NT2/D1 (cell line): ENCODE measurements around the gene CAMK2D.

Source experiments
- DNase-seq: peaks from one replicate; pipeline ENCODE4 v3.0.0-alpha.2; 2011; ENCODE audit warnings: low read depth, low spot score
- H3K27me3 ChIP-seq: 2 replicates; pipeline ENCODE4 v1.6.0; 2011; ENCODE audit warnings: mild to moderate bottlenecking; ENCODE audit not compliant: insufficient read length, insufficient read depth
- H3K36me3 ChIP-seq: 2 replicates; pipeline ENCODE4 v1.6.1; 2011; ENCODE audit warnings: mild to moderate bottlenecking, low read length, mixed read lengths; ENCODE audit not compliant: insufficient read depth, insufficient read length
- H3K4me1 ChIP-seq: 2 replicates; pipeline ENCODE4 v1.5.1; 2011; ENCODE audit not compliant: insufficient read depth, insufficient read length
- H3K4me3 ChIP-seq: 2 replicates; pipeline ENCODE4 v1.5.1; 2011; ENCODE audit warnings: low read depth; ENCODE audit not compliant: insufficient read length
- H3K9ac ChIP-seq: 2 replicates; pipeline ENCODE4 v1.6.0; 2011; ENCODE audit warnings: low read depth; ENCODE audit not compliant: insufficient read length
- H3K9me3 ChIP-seq: 2 replicates; pipeline ENCODE4 v1.5.1; 2011; ENCODE audit warnings: mild to moderate bottlenecking, low read length; ENCODE audit not compliant: insufficient read depth
- SUZ12 ChIP-seq: IDR thresholded peaks from 2 replicates; pipeline ENCODE4 v1.6.1; 2011; ENCODE audit not compliant: insufficient read length, insufficient read depth; ENCODE audit errors: extremely low read depth
- YY1 ChIP-seq: IDR thresholded peaks from 2 replicates; pipeline ENCODE4 v1.6.1; 2011; ENCODE audit not compliant: insufficient read length, insufficient read depth
- ZNF274 ChIP-seq: IDR thresholded peaks from 2 replicates; pipeline ENCODE4 v1.6.1; 2011; ENCODE audit warnings: mild to moderate bottlenecking, low read depth, low read length

The CAMK2D gene

DNA sequence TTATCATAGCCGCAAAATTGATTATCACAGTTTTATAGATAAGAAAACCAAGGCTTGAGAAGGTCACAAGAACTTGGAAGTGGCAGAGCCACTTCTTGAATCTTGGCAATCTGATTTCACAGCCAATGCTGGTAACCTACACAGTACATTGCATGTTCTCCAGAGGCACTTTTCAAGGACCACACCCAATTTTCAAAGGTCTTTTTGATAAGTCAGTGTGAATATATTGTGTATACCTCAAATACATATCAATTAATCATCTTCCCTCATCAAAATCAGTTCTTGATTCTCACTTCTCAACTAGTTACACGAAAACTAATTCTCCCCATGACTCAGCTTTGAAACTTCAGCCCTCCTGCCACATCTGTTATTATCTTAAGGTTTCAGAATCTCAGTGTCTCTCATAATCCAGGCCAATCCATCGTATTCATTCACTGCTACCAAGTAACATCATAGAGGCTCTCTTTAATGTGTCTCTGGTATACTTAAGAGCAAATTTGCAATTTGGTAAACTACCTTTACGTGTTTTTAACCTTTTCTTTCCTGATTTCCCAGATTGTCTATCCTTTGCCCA is 16.8 kb downstream of the CAMK2D start:
- no peaks in the 10 kb centered on the region for H3K36me3 ChIP-seq
- no peaks in the 10 kb centered on the region for H3K9me3 ChIP-seq
- DNase-seq = no peak
- no peak for TF ChIP-seq YY1
- no peak for TF ChIP-seq SUZ12
- no peak for TF ChIP-seq ZNF274
- no peak overlapping the region for H3K9ac ChIP-seq
- no peaks in the 10 kb centered on the region for H3K27me3 ChIP-seq
- H3K4me1 ChIP-seq = no peaks in the 10 kb centered on the region
- no peak overlapping the region for H3K4me3 ChIP-seq

DNA sequence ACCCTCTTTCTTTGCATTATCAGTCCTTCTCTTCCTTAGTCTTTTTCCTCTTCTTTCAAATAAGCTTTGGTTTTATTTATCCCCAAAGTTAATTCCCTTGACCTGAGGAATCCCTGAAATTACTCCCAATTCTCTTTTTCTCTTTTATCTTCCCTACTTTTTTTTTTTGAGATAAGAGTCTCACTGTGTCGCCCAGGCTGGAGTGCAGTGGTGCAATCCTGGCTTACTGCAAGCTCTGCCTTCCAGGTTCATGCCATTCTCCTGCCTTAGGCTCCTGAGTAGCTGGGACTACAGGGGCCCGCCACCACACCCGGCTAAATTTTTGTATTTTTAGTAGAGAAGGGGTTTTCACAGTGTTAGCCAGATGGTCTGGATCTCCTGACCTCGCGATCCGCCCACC is 17.8 kb downstream of the CAMK2D start:
- TF ChIP-seq ZNF274 = no peak
- no peak for TF ChIP-seq YY1
- TF ChIP-seq SUZ12 = no peak
- Histone ChIP-seq H3K4me3 (no peak overlapping the region), H3K9ac (no peak overlapping the region), H3K4me1 (no peaks in the 10 kb centered on the region), H3K9me3 (no peaks in the 10 kb centered on the region), H3K27me3 (no peaks in the 10 kb centered on the region), H3K36me3 (no peaks in the 10 kb centered on the region)
- DNase-seq = no peak

DNA sequence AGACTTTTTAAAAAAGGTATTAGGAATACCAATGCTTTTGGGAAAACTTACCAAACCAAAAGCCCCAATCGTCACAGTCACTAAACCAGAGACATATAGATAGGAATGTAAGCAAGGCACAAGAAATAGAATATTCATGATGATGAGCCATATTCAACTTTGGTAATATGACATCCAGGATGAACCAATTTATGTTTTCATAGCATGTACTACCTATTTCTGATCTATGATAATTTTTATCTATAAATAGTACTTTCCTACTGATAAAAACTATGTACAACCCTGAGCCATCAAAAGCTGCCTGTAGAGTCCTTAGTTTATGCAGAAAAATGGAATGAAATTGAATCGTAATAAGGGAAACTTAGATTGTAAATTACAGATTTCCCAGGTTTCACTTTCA is 18.9 kb downstream of the CAMK2D start:
- H3K4me1 ChIP-seq = no peaks in the 10 kb centered on the region
- H3K27me3 ChIP-seq = no peaks in the 10 kb centered on the region
- no peak overlapping the region for H3K4me3 ChIP-seq
- DNase-seq = no peak
- H3K36me3 ChIP-seq = no peaks in the 10 kb centered on the region
- no peak overlapping the region for H3K9ac ChIP-seq
- TF ChIP-seq ZNF274 (no peak), SUZ12 (no peak), YY1 (no peak)
- no peaks in the 10 kb centered on the region for H3K9me3 ChIP-seq

DNA sequence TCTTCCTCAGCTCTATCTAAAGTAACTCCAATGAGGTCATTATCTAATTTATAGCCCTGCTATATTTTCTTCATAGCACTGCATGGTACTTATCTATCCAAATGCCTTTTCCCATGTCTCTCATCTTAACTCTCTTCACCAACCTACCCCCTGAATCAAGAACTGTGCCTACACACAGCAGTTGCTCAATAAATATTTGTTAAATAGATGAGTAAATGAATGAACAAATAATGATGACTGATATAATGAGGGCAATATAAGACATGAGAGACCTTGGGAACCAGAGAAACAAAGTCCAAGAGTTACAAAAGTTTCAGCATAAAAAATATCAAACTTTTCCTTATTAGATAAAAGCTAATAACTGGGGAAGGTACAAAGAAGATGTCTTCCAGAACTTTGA is 19.6 kb downstream of the CAMK2D start:
- Histone ChIP-seq H3K27me3 (no peaks in the 10 kb centered on the region), H3K4me3 (no peak overlapping the region), H3K9ac (no peak overlapping the region), H3K36me3 (no peaks in the 10 kb centered on the region), H3K9me3 (no peaks in the 10 kb centered on the region), H3K4me1 (no peaks in the 10 kb centered on the region)
- no peak for TF ChIP-seq YY1
- no peak for TF ChIP-seq ZNF274
- no peak for TF ChIP-seq SUZ12
- no peak for DNase-seq

DNA sequence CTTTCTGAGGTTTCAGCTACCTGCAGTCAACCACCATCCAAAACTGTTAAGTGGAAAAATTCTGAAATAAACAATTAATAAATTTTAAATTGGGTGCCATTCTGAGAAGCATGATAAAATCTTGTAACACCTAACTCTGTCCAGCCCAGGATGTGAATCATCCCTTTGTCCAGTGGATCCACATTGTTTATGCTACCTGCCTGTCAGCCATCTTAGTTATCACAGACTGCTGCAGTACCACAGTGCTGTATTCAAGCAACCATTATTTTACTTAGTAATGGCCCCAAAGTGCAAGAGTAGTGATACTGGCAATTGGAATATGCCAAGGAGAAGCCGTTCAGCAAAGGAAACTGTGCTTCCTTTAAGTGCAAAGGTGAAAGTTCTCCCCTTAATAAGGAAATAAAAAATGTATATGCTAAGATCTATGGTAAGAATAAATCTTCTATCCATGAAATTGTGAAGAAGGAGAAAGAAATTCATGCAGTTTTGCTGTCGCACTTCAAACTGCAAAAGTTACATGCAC is 20.6 kb downstream of the CAMK2D start:
- Histone ChIP-seq H3K36me3 (no peaks in the 10 kb centered on the region), H3K9ac (no peak overlapping the region)
- no peak for TF ChIP-seq SUZ12
- TF ChIP-seq YY1 = no peak
- no peak for TF ChIP-seq ZNF274

DNA sequence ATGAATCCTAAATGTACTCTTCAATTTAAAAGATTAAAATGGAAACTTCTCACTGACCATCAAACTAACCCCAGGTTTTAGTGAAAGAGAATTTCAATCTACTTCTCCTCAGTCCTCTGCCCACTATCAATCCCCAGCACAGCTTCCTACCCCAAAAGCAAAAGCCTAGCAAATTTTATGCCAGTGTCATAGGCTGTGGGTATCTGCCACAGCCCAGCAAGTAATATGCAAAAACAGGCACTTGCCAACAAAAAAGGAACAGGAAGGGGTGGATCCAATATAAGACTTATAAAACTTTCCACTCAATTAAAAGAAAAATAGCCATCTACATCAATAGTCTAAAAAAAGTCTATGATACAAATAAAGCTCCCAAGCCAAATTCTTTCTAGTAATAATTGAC is 22.3 kb downstream of the CAMK2D start:
- Histone ChIP-seq H3K4me3 (no peak overlapping the region), H3K27me3 (no peaks in the 10 kb centered on the region), H3K9me3 (no peaks in the 10 kb centered on the region), H3K9ac (no peak overlapping the region), H3K4me1 (no peaks in the 10 kb centered on the region), H3K36me3 (no peaks in the 10 kb centered on the region)
- no peak for DNase-seq
- TF ChIP-seq SUZ12 (no peak), ZNF274 (no peak), YY1 (no peak)

More for the DNA sequence above, 20.6 kb downstream of the CAMK2D start:
- no peaks in the 10 kb centered on the region for H3K4me1 ChIP-seq
- DNase-seq = no peak
- no peaks in the 10 kb centered on the region for H3K27me3 ChIP-seq
- H3K4me3 ChIP-seq = no peak overlapping the region
- no peaks in the 10 kb centered on the region for H3K9me3 ChIP-seq

DNA sequence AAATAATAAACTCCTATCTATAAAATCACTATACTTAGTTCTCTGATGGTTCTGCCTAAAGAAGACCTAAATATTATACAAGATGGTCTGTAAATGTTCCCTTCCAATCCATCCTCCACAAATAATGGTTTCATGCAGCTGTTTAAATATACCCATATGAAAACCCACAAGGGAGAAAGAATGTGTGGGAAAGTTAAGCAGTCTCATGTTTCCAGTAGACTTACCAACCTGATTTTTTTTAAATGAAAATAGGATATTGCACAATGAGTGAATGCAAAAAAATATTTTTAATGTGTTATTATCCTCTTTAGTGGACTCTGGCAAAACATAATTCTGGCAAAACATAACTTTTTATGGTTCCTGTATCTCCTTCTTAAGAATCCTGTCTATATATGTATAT is 23.3 kb downstream of the CAMK2D start:
- Histone ChIP-seq H3K9me3 (no peaks in the 10 kb centered on the region), H3K27me3 (no peaks in the 10 kb centered on the region), H3K4me3 (no peak overlapping the region), H3K9ac (no peak overlapping the region), H3K4me1 (no peaks in the 10 kb centered on the region), H3K36me3 (no peaks in the 10 kb centered on the region)
- no peak for DNase-seq
- no peak for TF ChIP-seq YY1
- no peak for TF ChIP-seq ZNF274
- no peak for TF ChIP-seq SUZ12
